Measurements from ENCODE around the gene TENT5C.

TENT5C gene

GRCh38 chr1:117636637-117637425 is 31.0 kb downstream of the TENT5C start:
- no peak for DNase-seq (ENCODE audit: low spot score)

- DNase-seq (ENCODE audit: low spot score), result no peak
Measured at GRCh38 chr1:117638141-117638540, 32.3 kb downstream of the TENT5C start.

GRCh38 chr1:117638759-117639158 is 32.9 kb downstream of the TENT5C start:
- no peak for DNase-seq (ENCODE audit: low spot score)

GRCh38 chr1:117639741-117640140 is 33.9 kb downstream of the TENT5C start:
- no peak for DNase-seq (ENCODE audit: low spot score)

- DNase-seq (ENCODE audit: low spot score), result no peak
Measured at GRCh38 chr1:117641536-117641935, 35.7 kb downstream of the TENT5C start.

- DNase-seq (ENCODE audit: low spot score), result no peak
Measured at GRCh38 chr1:117642963-117643362, 37.1 kb downstream of the TENT5C start.

- no peak for DNase-seq (ENCODE audit: low spot score)
Measured at GRCh38 chr1:117643601-117644000, 37.8 kb downstream of the TENT5C start.

GRCh38 chr1:117644696-117645311 is 39.0 kb downstream of the TENT5C start:
- no peak for DNase-seq (ENCODE audit: low spot score)

- no peak for DNase-seq (ENCODE audit: low spot score)
Measured at GRCh38 chr1:117645343-117645742, 39.5 kb downstream of the TENT5C start.

GRCh38 chr1:117646007-117646811 is 40.4 kb downstream of the TENT5C start:
- DNase-seq (ENCODE audit: low spot score), result no peak

- DNase-seq (ENCODE audit: low spot score), result no peak
Measured at GRCh38 chr1:117646956-117647355, 41.1 kb downstream of the TENT5C start.

- DNase-seq (ENCODE audit: low spot score), result no peak
Measured at GRCh38 chr1:117648015-117648414, 42.2 kb downstream of the TENT5C start.

GRCh38 chr1:117650840-117651568 is 45.2 kb downstream of the TENT5C start:
- no peak for DNase-seq (ENCODE audit: low spot score)

- DNase-seq (ENCODE audit: low spot score), result no peak
Measured at GRCh38 chr1:117651616-117652015, 45.8 kb downstream of the TENT5C start.

- DNase-seq (ENCODE audit: low spot score), result no peak
Measured at GRCh38 chr1:117652421-117652820, 46.6 kb downstream of the TENT5C start.

GRCh38 chr1:117653195-117653594 is 47.3 kb downstream of the TENT5C start:
- no peak for DNase-seq (ENCODE audit: low spot score)

- no peak for DNase-seq (ENCODE audit: low spot score)
Measured at GRCh38 chr1:117653732-117654492, 48.1 kb downstream of the TENT5C start.

GRCh38 chr1:117654493-117655219 is 48.8 kb downstream of the TENT5C start:
- no peak for DNase-seq (ENCODE audit: low spot score)

GRCh38 chr1:117655220-117655577 is 49.4 kb downstream of the TENT5C start:
- no peak for DNase-seq (ENCODE audit: low spot score)

GRCh38 chr1:117656202-117656641 is 50.4 kb downstream of the TENT5C start:
- no peak for DNase-seq (ENCODE audit: low spot score)

GRCh38 chr1:117657031-117657430 is 51.2 kb downstream of the TENT5C start:
- DNase-seq (ENCODE audit: low spot score), result no peak

All from HuH-7 (cell line).